GM12872 (cell line): ENCODE data around the gene RNF169.

Experiments used
- TF ChIP-seq, protein P1 (sequence below): IDR thresholded peaks from 3 replicates; pipeline ENCODE4 v1.5.1; 2011; ENCODE audit warnings: low read depth, mild to moderate bottlenecking, low read length, moderate library complexity; ENCODE audit not compliant: insufficient read depth

RNF169 gene

DNA sequence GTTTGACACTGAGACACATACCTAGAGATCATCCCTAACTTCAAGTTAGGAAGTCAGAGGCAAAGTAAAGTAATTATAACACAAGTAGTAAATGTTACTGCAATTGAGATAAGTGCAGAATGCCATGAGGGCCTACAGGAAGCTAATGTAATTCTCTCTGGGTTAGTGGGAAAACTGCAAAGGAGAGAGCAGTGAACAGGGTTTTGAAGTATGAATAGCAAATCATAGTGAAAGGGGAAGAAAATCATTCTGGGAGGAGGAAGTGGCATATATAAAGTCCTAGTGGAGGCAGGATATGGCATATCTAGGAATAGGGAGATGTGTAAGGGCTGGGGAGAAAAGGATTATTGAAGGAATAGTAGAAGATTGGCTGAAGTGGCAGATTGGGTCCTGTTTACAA, 27.9 kb downstream of the RNF169 start:
- TF ChIP-seq, protein P1, sequence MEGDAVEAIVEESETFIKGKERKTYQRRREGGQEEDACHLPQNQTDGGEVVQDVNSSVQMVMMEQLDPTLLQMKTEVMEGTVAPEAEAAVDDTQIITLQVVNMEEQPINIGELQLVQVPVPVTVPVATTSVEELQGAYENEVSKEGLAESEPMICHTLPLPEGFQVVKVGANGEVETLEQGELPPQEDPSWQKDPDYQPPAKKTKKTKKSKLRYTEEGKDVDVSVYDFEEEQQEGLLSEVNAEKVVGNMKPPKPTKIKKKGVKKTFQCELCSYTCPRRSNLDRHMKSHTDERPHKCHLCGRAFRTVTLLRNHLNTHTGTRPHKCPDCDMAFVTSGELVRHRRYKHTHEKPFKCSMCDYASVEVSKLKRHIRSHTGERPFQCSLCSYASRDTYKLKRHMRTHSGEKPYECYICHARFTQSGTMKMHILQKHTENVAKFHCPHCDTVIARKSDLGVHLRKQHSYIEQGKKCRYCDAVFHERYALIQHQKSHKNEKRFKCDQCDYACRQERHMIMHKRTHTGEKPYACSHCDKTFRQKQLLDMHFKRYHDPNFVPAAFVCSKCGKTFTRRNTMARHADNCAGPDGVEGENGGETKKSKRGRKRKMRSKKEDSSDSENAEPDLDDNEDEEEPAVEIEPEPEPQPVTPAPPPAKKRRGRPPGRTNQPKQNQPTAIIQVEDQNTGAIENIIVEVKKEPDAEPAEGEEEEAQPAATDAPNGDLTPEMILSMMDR = no peak

DNA sequence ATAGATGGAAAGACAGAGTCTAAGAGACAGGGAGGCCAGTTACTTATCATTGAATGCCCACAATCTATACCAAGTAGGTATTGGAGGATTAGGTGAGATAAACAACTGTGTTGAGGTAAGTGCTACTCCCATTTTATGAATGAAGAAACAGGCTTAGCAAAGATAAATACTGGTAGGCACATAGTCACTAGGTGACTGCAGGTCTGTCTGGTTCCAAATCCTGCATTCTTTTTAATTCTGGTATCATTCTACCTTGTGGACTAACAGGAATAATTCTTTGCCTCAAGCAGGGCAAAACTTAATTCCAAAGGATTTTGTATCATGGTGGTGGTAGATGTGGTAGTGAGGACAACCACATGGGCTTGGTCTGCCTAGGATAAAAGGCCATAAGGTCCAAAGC, 28.4 kb downstream of the RNF169 start:
- TF ChIP-seq, protein P1 = no peak

DNA sequence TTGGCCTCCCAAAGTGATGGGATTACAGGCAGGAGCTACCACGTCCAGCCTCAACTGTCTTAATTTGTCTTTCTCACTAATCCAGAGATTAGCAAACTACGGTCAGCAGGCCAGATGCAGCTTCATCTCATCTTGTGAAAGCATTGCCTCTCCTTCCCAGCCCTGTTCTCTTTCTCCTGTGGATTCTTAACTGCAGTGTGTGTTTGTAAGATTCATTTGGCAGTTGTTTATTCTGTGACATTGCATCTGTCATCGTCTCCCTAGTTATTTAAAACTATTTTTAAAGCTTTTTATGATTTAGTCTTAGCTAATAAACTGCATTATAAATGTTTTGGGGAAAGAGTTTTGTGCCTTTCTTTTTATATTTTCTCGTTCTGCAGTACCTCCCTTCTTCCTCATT, 29.2 kb downstream of the RNF169 start:
- TF ChIP-seq, protein P1 = no peak

DNA sequence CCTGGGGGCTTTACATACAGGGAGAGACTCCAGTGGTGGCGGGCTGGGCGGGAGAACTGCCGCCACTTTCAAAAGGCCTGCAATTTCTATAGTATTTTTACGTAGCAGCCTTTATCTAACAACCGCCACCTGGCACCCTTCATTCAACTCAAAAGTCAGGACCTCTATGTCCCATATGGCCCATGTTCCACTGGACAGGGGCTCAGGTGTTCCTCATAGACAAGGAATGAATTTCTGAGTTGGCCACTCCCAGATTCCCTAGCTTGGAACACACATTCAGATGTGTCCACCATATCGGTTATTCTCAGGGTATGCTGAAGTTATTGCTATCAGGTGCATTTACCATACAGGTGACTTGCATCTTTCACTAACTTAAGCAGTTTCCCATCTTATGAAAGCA, 29.9 kb downstream of the RNF169 start:
- TF ChIP-seq, protein P1 = no peak

DNA sequence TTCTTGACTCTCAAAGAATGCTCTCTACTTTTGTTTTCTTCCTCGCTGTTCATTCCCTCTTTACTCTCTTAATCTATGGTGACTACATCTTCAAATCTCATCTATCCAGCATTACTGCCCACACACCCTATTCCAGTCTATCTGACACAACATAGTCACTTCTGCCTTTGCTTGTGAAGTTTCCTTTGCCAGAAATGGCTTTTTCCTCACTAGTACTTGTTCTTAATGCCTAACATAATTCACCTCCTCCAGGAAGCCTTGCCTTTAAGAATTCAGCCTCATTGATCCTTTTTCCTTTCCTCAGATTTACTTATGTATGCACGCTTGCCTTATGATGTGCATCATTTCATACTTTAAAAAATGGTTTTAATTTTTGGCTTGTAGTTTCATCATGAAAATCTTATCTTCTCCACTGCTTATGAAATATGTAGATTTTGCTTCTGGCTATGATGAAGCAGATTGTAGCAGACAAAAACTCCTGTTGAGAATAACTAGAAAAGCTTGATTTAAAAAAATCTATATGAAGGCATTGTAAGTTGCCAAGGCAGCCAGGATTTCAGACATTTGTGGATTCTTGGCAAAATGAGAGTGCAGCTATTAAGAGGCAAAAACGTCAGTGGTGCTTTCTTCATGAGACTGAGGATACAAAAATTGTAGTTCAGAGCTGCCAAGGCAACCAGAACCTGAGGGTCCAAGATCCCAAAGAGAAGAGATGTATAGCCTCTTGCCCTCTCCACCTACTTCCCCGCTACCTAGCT, 31.8 kb downstream of the RNF169 start:
- TF ChIP-seq, protein P1 = no peak

DNA sequence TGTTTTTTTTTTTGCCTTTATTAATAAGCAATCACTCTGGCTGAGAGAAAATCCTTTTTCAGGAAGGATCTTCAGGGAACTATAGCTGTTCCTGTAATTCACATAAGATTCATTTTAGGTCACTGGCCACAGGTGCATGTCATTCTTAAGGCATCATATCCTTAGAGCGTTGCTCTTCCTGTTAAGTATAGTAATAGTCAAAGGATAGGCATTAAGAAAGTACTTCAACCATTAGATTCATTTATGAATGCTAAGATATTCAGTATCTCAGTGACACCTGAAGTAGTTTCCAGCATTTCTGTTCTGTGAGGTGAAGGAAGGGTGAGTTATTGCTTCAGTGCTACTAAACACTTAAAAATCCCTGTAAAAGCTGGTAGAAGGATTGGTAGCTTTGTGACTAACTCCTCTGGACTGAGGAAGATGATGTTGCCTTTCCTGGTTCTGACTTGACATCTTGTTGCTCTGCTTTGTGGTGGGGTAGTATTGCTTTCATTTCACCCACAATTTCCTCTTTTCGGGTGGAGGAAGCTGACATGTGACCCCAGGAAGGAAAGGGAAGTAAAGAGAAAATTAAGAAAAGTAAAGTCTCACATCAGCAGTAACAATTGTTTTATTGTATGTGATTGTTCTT, 34.7 kb downstream of the RNF169 start:
- TF ChIP-seq, protein P1 = no peak

DNA sequence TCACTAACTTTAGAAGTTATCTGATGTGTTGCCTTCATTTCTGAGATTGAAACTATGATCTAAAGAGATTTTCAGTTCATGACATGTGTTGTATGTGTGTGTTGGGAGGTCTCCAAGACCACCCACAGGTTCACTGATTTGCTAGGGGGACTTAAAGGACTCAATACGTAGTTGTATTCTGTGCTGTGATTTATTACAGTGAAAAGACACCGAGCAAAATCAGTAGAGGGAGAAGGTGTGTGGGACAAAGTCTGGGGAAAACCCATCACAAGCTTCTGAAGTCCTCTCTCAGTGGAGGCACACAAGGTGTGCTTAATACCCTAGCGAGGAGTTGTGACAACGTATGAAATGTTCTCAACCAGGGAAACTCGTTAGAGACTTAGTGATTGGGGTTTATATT, 35.6 kb downstream of the RNF169 start:
- TF ChIP-seq, protein P1 = no peak
